PC-3 (cell line): ENCODE measurements around the gene RNF4. TPM values are rescaled to one million over a fixed set of nuclear protein-coding genes. Genes with fewer than 3 reads are reported as not detected.

Source experiments
- ATAC-seq: fragments of 200-7000 bp; cut with Tn5 transposase; 2 replicates; pipeline ENCODE4 v1.9.1; 2020; ENCODE audit warnings: mild to moderate bottlenecking, moderate library complexity
- BruUV-seq: library from RNA; stranded (reverse); fragments of 400-500 nt; replicated peaks from 2 replicates; lab custom pipeline; 2021; lab: Mats Ljungman, UMichigan
- CTCF ChIA-PET: fragments of 300-600 bp; sonication (Branson Sonifier 250); formaldehyde crosslinking; loops from one replicate; lab custom pipeline; 2022; ENCODE audit warnings: antibody characterized with exemption; lab: Charles Lee
- POLR2A ChIA-PET: fragments of 300-600 bp; sonication (Branson Sonifier 250); formaldehyde crosslinking; loops from one replicate; lab custom pipeline; 2022; ENCODE audit warnings: antibody characterized with exemption; ENCODE audit not compliant: unreplicated experiment; lab: Charles Lee
- DNase-seq: peaks from one replicate; pipeline ENCODE4 v3.0.0-alpha.2; 2015
- H2AFZ ChIP-seq: fragments of 300-600 bp; sonication (generic); 2 replicates; pipeline ENCODE4 v1.6.0; 2016; ENCODE audit warnings: antibody characterized with exemption, low read length
- H3F3A ChIP-seq: fragments of 300-600 bp; sonication (generic); one replicate; pipeline ENCODE4 v1.6.0; 2017; ENCODE audit warnings: antibody characterized with exemption, low read length, control low read depth, mild to moderate bottlenecking; ENCODE audit not compliant: unreplicated experiment
- H3K27ac ChIP-seq: fragments of 300-600 bp; sonication (generic); 2 replicates; pipeline ENCODE4 v1.5.1; 2016; ENCODE audit warnings: mild to moderate bottlenecking, low read length
- H3K27me3 ChIP-seq: fragments of 300-600 bp; sonication (generic); 2 replicates; pipeline ENCODE4 v1.6.1; 2016; ENCODE audit warnings: low read length, mixed read lengths
- H3K36me3 ChIP-seq: fragments of 300-600 bp; sonication (generic); 2 replicates; pipeline ENCODE4 v1.6.1; 2016; ENCODE audit warnings: low read depth, mixed run types, low read length, mixed read lengths
- H3K4me1 ChIP-seq: fragments of 300-600 bp; sonication (generic); 2 replicates; pipeline ENCODE4 v1.5.1; 2016; ENCODE audit warnings: low read length; ENCODE audit not compliant: insufficient read depth
- H3K4me2 ChIP-seq: fragments of 300-600 bp; sonication (generic); 2 replicates; pipeline ENCODE4 v1.6.0; 2016; ENCODE audit warnings: low read length
- H3K4me3 ChIP-seq: fragments of 300-600 bp; sonication (generic); 2 replicates; pipeline ENCODE4 v1.5.1; 2016; ENCODE audit warnings: mild to moderate bottlenecking, low read length, mixed read lengths
- H3K79me2 ChIP-seq: fragments of 300-600 bp; sonication (generic); 2 replicates; pipeline ENCODE4 v1.6.1; 2017; ENCODE audit warnings: low read length, mixed read lengths
- H3K9ac ChIP-seq: fragments of 300-600 bp; sonication (generic); 2 replicates; pipeline ENCODE4 v1.6.0; 2016; ENCODE audit warnings: mild to moderate bottlenecking, low read length
- H3K9me2 ChIP-seq: fragments of 300-600 bp; sonication (generic); replicated peaks from 2 replicates; pipeline ENCODE4 v1.6.1; 2016; ENCODE audit warnings: mixed run types, low read length, mixed read lengths
- H3K9me3 ChIP-seq: fragments of 300-600 bp; sonication (generic); 2 replicates; pipeline ENCODE4 v1.6.1; 2016; ENCODE audit warnings: low read length, mixed read lengths
- H4K20me1 ChIP-seq: fragments of 300-600 bp; sonication (generic); 2 replicates; pipeline ENCODE4 v1.6.1; 2016; ENCODE audit warnings: low read length, mixed read lengths
- CTCF ChIP-seq: fragments of 300-600 bp; sonication (generic); conservative IDR thresholded peaks from 2 replicates; pipeline ENCODE4 v1.5.1; 2017; ENCODE audit warnings: antibody characterized with exemption, low read depth, mild to moderate bottlenecking, low read length
- EZH2 ChIP-seq: fragments of 300-600 bp; sonication (generic); IDR thresholded peaks from one replicate; pipeline ENCODE4 v1.6.1; 2017; ENCODE audit warnings: antibody characterized with exemption, mild to moderate bottlenecking, low read length; ENCODE audit not compliant: unreplicated experiment
- EZH2phosphoT487 ChIP-seq: fragments of 300-600 bp; sonication (generic); IDR thresholded peaks from 2 replicates; pipeline ENCODE4 v1.6.1; 2018; ENCODE audit warnings: mild to moderate bottlenecking, antibody characterized with exemption, low read length, borderline replicate concordance
- intact Hi-C: fragments of 100-400 bp; cut with micrococcal nuclease; formaldehyde crosslinking; loops from 2 replicates; pipeline ENCODE4 v1.9.0; 2023
- total RNA-seq: library from RNA; depleted of rRNA; stranded (reverse); fragments of >200 nt; gene quantifications from 2 replicates; pipeline ENCODE4 v1.2.3, GENCODE V29; 2014

Gene RNF4
- total RNA-seq, 1 experiment from 2014 or later = 27.4 TPM

GRCh38 chr4:2494992-2495391 is 26.1 kb downstream of the RNF4 start:
- BruUV-seq = no TSS peak
- Histone ChIP-seq H3K9me3 (no peaks in the 10 kb centered on the region), H3K27me3 (no peaks in the 10 kb centered on the region), H3K4me1 (no peaks in the 10 kb centered on the region), H2AFZ (no peak overlapping the region), H3F3A (no peaks in the 10 kb centered on the region), H4K20me1 (peaks cover 15% of the 10 kb centered on the region; the same call in 1 of the 2 replicates), H3K9me2 (no peaks in the 10 kb centered on the region), H3K27ac (no peak overlapping the region), H3K4me3 (no peak overlapping the region), H3K79me2 (peaks cover 33% of the 10 kb centered on the region), H3K4me2 (no peak overlapping the region), H3K36me3 (peaks cover 40% of the 10 kb centered on the region), H3K9ac (no peak overlapping the region)
- CTCF ChIA-PET = no interaction called here
- intact Hi-C loops = no loop called here
- TF ChIP-seq EZH2phosphoT487 = no peak
- TF ChIP-seq CTCF = no peak
- TF ChIP-seq EZH2 = no peak
- POLR2A ChIA-PET = no interaction called here
- no peak for DNase-seq
- no peak for ATAC-seq

GRCh38 chr4:2497324-2497723 is 28.4 kb downstream of the RNF4 start:
- no peaks in the 10 kb centered on the region for H3K27me3 ChIP-seq
- DNase-seq (no peak), ATAC-seq (no peak)
- no peak overlapping the region for H3K9ac ChIP-seq
- POLR2A ChIA-PET = no interaction called here
- H2AFZ ChIP-seq = no peak overlapping the region
- H3K27ac ChIP-seq = no peak overlapping the region
- H3K4me3 ChIP-seq = no peak overlapping the region
- H3K9me3 ChIP-seq = no peaks in the 10 kb centered on the region
- no peaks in the 10 kb centered on the region for H3K9me2 ChIP-seq
- H3K4me2 ChIP-seq = no peak overlapping the region
- H4K20me1 ChIP-seq = peaks cover 12% of the 10 kb centered on the region; the same call in 1 of the 2 replicates
- H3F3A ChIP-seq = no peaks in the 10 kb centered on the region
- peaks cover 16% of the 10 kb centered on the region for H3K79me2 ChIP-seq
- H3K36me3 ChIP-seq = peaks cover 39% of the 10 kb centered on the region; the same call in 1 of the 2 replicates
- CTCF ChIA-PET = no interaction called here
- H3K4me1 ChIP-seq = no peaks in the 10 kb centered on the region
- intact Hi-C loops = no loop called here
- TF ChIP-seq EZH2 (no peak), EZH2phosphoT487 (no peak), CTCF (no peak)
- no TSS peak for BruUV-seq

GRCh38 chr4:2497931-2498330 is 29.0 kb downstream of the RNF4 start:
- H3K9me2 ChIP-seq = no peaks in the 10 kb centered on the region
- ChIA-PET CTCF (no interaction called here), POLR2A (no interaction called here)
- no peak overlapping the region for H2AFZ ChIP-seq
- intact Hi-C loops = no loop called here
- no peaks in the 10 kb centered on the region for H3F3A ChIP-seq
- H3K9me3 ChIP-seq = no peaks in the 10 kb centered on the region
- no peaks in the 10 kb centered on the region for H3K4me1 ChIP-seq
- H4K20me1 ChIP-seq = peaks cover 8% of the 10 kb centered on the region; the same call in 1 of the 2 replicates
- BruUV-seq = no TSS peak
- no peaks in the 10 kb centered on the region for H3K27me3 ChIP-seq
- H3K4me3 ChIP-seq = no peak overlapping the region
- peaks cover 10% of the 10 kb centered on the region for H3K79me2 ChIP-seq
- no peak overlapping the region for H3K9ac ChIP-seq
- ATAC-seq = no peak
- TF ChIP-seq EZH2 = no peak
- no peak for TF ChIP-seq CTCF
- TF ChIP-seq EZH2phosphoT487 = no peak
- H3K4me2 ChIP-seq = no peak overlapping the region
- no peak for DNase-seq
- peaks cover 34% of the 10 kb centered on the region; the same call in 1 of the 2 replicates for H3K36me3 ChIP-seq
- no peak overlapping the region for H3K27ac ChIP-seq
